ENCODE data around the gene USP47.

DNA sequence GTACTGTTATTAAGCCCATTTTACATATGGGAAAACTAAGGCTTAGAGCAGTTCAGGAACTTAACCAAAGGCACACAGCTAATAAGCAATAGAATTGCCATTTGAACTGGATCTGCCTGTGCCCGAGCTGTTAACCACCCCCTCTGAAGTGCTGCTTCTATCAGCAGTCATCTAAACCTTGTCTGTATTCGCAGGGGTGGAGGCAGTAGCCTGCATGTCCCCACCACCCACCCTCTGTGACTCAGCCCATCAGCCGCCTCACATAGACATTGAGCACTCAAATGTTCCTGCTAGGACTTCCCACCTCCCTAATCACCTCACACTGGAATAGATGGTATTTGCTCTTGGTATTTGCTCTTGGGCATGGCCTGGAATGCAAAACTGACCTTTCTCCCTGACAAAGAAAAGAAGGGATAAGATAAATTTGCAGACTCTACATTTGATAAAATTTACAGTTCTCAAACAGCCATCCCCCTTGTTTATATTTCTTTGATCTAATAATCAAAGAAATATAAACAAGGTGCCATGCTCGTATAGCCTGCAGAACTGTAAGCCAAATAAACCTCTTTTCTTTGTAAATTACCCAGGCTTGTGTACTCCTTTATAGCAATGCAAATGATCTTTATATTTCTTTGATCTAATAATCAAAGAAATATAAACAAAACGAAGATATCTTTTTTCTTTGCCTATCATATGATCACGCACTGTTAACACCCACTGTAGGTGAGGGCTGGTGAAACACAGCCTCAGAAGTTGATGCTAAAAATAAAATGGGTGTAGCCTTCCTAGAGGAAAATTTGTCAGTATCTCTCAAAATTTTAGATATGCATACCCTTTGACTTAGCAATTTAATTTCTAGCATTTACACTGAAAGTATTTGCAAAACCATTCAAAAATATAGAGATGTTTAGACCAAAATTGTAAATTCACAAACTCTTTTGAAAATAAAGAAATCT is 150.8 kb downstream of the USP47 start:
- TF ChIP-seq CEBPB (IDR thresholded peaks at IDR 0.05) (no peak), POLR2A (IDR thresholded peaks at IDR 0.05; ENCODE audit: low read length) (no peak), EP300 (IDR thresholded peaks at IDR 0.05) (no peak), E2F6 (IDR thresholded peaks at IDR 0.05; ENCODE audit: borderline replicate concordance, low read depth) (no peak), POLR2AphosphoS2 (conservative IDR thresholded peaks at IDR 0.05; ENCODE audit: low read length) (no peak), BCL3 (IDR thresholded peaks at IDR 0.05) (no peak), SREBF2 (IDR thresholded peaks at IDR 0.05) (no peak)
- TF ChIP-seq, protein P1, sequence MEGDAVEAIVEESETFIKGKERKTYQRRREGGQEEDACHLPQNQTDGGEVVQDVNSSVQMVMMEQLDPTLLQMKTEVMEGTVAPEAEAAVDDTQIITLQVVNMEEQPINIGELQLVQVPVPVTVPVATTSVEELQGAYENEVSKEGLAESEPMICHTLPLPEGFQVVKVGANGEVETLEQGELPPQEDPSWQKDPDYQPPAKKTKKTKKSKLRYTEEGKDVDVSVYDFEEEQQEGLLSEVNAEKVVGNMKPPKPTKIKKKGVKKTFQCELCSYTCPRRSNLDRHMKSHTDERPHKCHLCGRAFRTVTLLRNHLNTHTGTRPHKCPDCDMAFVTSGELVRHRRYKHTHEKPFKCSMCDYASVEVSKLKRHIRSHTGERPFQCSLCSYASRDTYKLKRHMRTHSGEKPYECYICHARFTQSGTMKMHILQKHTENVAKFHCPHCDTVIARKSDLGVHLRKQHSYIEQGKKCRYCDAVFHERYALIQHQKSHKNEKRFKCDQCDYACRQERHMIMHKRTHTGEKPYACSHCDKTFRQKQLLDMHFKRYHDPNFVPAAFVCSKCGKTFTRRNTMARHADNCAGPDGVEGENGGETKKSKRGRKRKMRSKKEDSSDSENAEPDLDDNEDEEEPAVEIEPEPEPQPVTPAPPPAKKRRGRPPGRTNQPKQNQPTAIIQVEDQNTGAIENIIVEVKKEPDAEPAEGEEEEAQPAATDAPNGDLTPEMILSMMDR (IDR thresholded peaks at IDR 0.05), result no peak
